ENCODE results near the gene S1PR5.
"Not testable (repeated sequence)": the region's sequence is repeated elsewhere in the genome, so short reads cannot be mapped to it uniquely, and the experiment has no call there.

The S1PR5 gene

DNA sequence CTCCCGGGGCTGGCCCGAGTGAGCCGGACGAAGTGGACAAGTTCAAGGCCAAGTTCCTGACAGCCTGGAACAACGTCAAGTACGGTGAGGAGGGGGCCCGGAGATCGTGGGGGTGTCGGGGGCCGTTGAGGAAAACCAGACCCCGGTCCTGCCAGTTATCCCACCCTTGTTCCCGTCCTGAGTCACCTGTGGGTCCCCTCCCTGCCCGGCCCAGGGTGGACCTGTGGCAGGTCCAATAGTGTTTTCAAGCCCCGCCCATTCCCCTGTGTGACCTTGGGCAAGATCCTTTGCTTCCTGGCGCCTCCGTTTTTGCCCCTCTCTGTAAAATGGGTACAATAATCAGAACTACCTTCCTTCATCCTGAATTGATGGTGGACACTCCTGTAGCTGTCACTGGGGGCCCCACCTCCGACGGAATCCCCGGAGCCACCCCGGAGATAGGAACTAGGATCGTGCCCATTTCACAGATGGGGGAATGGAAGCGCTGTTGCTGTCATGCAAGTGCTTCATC lies 27.1 kb upstream of the S1PR5 start:
- DNase-seq, result no peak

DNA sequence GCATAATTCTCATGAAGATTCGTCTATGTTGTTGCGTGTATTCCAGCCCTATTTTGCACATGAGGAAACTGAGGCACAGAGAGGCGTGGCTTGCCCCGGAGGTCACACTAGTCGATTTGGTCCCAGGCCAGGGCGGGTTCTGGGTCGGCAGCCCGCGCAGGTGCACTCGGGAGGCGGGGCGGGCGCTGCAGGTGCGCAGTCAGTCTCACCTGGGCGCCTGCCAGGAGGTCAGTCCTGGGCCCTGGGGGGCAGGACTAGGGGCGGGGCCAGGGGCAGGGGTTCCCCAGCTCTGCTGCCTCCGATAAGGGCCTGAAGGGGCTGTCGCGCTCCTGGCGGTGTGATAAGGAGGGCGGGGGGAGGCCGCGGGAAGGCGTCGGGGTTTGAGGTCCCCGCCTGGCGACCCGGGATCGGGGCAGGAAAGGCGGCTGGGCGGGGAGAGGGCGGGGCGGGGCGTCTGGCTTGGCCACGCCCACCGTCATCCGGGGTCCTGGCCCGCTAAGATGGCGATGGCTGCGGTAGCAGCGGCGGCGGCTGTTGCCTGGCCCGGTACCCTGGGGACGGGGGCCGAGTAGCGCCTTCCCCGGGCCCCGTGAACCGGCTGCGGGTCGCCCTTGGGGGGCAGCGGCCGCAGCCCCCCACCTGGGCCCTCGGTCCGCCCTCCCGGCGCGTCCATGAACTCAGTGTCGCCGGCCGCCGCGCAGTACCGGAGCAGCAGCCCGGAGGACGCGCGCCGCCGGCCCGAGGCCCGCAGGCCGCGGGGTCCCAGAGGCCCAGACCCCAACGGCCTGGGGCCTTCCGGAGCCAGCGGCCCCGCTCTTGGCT lies 26.4 kb upstream of the S1PR5 start, which contains the start of gene ATG4D:
Gene ATG4D, plus strand, starts transcription at position 485 of the 822 bp plus-strand sequence. Its CDS starts 187 bp downstream, at position 672.
- DNase-seq, result peak; percentile 87

DNA sequence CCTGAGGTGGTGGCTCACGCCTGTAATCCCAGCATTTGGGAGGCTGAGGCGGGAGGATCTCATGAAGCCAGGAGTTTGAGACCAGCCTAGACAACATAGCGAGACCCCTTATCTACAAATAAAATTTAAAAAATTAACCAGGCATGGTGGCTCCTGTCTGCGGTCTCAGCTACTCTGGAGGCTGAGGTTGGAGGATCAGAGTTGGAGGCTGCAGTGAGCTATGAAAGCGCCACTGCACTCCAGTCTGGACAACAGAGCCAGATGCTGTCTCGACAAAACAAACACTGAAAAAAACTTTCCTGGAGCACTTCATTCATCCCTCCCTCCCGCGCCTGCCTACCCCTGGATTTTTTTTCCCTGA lies 25.8 kb upstream of the S1PR5 start:
- no peak for DNase-seq

DNA sequence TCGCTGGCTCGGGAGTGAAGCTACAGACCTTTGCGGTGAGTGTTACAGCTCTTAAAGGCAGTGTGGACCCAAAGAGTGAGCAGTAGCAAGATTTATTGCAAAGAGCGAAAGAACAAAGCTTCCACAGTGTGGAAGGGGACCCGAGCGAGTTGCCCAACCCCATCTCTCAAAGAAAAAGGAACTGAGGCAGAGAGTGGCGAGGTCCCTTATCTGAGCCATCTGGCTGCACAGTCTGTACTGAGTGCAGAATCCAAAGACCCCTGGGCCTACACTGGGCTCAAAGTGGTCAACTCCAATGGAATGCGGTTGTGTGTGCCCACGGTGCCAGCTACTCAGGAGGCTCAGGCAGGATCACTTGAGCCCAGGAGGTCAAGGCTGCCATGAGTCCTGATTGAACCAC lies 21.8 kb upstream of the S1PR5 start:
- not testable (repeated sequence) for DNase-seq

DNA sequence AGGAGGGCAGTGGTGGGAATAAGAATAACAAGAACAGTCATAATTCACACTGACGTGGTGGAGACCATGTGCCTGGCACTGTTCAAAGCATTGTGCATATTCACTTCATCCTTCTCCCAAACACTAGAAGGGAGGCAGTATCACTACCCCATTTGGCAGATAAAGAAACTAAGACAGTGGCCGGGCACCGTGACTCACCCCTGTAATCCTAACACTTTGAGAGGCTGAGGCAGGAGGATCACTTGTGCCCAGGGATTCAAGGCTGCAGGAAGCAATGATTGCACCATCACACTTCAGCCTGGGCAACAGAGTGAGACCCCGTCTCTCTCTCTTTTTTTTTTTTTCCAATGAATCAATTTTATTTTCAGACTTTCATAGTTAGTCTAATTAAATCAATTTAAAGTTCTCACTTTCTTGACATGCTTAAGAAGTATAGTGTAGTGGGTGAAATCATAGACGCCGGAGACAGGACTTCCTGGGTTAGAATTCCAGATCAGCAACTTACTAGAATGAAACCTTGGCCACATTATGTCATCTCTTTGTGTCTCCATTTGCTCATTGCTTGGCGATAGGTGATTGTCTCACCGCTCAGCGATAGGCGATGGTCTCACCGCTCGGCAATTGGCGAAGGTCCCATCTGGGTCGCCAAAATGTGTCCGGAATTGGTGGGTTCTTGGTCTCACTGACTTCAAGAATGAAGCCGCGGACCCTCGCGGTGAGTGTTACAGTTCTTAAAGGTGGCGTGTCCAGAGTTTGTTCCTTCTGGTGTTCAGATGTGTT lies 21.1 kb upstream of the S1PR5 start:
- no peak for DNase-seq

DNA sequence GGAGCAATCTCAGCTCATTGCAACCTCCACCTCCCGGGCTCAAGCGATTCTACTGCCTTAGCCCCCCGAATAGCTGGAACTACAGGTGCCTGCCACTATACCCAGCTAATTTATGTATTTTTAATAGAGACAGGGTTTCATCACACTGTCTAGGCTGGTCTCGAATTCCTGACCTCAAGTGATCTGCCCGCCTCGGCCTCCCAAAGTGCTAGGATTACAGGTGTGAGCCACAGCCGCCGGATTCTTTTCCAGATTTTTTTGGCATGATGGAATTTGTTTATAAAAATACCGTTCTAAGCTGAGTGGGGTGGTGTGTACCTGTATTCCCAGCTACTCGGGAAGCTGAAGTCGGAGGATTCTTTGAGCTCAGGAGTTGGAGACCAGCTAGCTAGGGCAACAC lies 20.4 kb upstream of the S1PR5 start:
- DNase-seq, result no peak

DNA sequence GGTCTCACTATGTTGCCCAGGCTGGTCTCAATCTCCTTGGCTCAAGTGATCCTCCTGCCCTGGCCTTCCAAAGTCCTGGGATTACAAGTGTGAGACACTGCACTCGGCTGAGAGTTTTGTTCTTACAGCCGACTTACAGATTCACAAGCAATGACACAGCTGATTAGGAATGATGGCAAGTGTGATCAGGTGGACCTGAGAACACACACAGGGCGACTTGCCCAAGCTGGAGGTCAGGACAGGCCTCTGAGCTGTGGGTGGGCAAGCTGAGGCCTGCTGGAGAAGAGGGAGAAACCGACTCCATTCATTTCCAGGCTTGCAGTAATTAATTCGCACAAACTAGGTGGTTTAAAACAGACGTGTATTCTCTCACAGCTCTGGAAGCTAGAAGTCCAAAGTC lies 18.4 kb upstream of the S1PR5 start:
- DNase-seq, result no peak

DNA sequence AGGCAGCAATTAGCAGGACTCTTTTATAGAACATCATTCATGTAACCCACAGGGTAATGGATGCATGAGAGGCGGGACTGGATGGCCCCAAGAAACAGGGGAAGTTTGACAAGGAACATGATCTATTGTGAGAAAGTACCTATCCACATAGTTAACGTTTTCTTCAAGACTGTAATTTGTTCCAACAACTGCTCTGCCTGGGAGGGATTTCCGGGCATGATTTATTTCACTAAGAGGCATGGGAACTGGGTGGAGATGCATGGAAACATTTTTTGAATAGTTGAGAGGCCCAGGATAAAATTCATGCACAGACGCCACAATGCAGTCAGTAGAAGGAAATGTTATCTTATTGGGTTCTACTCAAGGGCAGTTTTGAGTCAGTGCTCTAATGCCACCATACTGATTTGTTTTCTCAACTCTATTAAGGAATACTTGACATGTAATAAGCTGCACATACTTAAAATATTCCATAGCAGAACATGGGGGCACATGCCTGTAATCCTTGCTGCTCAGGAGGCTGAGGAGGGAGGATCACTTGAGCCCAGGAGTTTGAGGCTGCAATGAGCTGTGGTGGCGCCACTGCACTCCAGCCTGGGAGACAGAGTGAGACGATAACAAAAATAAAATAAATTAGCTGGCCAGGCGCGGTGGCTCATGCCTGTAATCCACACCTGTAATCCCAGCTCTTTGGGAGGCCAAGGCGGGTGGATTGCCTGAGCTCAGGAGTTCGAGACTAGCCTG lies 16.6 kb upstream of the S1PR5 start:
- no peak for DNase-seq

DNA sequence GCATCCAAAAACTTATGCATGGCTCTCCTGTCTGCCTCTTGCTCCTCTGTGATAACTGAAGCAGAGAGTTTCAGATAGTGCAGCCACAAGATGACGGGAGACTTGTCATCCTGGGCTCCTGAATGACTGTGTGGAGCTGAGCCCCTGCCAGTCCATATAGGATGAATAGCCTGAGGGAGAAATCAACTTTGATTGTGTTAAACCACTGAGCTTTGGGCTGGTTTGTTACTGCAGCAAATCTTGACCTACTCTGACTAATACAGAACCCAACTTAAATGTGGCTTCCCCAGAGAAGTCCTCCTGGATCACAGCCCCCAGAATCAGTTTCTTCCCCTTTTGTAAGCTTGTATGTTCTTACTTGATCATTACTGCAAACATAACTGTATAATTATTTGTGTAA lies 15.2 kb upstream of the S1PR5 start:
- DNase-seq, result no peak

DNA sequence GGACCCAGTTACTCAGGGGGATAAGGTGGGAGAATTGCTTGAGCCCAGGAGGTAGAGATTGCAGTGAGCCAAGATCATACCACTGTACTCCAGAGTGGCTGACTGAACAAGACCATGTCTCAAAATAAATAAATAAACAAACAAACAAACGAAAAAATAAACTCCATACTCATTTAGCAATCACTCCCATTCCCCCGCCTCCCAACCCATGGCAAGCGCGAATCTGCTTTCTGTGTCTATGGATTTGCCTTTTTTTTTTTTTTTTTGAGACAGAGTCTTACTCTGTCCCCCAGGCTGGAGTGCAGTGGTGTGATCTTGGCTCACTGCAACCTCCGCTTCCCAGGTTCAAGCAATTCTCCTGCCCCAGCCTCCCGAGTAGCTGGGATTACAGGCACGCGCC lies 9.6 kb upstream of the S1PR5 start:
- DNase-seq, result not testable (repeated sequence)

DNA sequence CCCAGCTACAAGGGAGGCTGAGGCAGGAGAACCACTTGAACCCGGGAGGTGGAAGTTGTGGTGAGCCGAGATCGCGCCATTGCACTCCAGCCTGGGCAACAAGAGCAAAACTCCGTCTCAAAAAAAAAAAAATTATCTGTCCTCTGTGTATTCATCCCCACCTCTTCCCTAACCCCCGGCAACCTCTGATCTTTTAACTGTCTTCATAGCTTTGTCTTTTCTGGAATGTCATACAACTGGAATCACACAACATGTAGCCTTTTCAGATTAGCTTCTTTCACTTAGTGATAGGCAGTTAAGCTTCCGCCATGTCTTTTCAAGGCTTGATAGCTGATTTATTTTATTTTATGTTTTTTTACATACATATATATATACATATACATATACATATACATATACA lies 8.4 kb upstream of the S1PR5 start:
- DNase-seq, result no peak

DNA sequence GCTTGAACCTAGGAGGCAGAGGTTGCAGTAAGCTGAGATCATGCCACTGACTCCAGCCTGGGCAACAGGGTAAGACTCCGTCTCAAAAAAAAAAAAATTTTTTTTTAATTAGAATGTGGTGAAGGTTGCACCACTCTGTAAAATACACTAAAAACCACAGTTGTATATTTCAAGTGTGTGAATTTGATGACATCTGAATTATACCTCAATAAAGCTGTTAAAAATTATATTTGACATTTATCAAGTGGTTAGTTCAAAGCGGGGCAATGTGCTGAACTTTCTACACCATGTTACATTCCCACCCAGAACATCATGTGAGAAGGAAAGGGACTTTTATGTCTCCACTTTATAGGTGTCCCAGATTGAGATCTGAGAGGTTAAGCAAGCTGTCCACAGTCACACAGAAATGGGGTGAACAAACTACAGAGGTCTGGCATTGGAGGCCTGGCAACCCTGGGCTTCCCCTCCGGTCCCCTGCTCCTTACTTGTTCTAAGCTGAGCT lies 5.9 kb upstream of the S1PR5 start:
- DNase-seq, result no peak

DNA sequence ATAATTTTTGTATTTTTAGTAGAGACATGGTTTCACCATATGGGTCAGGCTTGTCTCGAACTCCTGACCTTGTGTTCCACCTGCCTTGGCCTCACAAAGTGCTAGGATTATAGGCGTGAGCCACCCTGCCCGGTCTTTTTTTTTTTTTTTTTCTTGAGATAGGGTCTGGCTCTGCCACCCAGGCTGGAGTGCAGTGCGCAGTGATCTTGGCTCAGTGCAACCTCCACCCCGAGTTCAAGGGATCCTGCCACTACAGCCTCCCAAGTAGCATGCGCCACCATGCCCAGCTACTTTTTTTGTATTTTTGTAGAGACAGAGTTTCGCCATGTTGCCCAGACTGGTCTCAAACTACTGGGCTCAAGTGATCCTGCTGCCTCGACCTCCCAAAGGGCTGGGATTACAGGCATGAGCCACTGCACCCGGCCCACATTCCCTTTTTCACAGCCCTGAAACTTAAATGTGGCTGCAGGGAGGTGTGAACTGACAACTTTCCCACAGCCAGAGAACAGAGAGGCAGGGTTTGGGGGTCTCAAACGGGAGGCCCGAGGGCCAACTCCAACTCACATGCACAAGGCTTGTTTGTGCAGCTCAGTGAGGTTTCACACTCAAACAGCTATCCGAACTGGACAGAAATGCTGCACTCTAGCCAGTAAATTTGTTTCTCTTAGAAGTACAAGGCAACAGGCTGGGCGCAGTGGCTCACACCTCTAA lies 4.4 kb upstream of the S1PR5 start:
- DNase-seq, result no peak

DNA sequence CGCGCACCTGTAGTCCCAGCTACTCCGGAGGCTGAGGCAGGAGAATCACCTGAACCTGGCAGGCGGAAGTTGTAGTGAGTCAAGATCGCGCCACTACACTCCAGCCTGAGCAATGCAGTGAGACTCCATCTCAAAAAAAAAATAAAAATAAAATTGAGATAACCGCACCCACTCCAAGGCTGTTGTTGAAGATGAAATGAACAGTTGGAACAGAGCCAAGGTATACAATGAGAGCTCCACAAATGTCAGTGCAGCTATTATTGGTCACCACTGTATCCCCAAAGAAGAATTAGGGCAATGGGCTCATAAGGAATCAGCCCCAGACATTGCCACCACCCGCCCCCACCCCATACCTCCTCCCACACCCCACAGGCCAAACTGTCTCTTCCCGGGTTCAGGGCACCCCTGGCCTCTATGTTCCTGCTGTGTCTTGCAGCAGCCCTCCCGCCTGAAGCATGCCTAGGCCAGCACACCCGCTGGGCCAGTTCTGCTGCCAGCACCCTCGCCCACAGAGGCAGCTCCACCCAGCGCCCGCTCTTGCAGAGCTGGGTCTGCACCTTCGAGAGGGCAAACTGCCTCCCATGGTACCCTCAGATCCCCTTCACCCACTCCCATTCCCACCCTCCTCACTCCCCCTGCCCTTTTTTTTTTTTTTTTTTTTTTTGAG lies 3.5 kb upstream of the S1PR5 start:
- no peak for DNase-seq

DNA sequence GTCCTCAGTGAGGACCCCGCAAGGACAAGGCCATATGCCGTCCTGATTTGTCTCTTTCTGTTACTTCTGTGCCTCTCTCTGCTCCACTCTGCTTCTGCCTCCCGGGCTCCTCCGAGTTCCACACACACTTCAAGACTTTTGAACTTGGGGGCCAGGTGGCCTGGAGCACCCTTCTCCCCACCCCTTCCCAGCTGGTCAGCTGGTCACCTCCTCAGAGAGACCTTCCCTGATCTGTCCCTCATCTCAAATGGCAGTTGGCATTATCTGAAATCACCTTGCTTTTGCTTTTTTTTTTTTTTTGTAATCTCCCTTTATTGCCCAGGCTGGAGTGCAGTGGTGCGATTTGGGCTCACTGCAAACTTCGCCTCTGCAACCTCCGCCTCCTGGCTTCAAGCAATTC lies 2.2 kb upstream of the S1PR5 start:
- no peak for DNase-seq

DNA sequence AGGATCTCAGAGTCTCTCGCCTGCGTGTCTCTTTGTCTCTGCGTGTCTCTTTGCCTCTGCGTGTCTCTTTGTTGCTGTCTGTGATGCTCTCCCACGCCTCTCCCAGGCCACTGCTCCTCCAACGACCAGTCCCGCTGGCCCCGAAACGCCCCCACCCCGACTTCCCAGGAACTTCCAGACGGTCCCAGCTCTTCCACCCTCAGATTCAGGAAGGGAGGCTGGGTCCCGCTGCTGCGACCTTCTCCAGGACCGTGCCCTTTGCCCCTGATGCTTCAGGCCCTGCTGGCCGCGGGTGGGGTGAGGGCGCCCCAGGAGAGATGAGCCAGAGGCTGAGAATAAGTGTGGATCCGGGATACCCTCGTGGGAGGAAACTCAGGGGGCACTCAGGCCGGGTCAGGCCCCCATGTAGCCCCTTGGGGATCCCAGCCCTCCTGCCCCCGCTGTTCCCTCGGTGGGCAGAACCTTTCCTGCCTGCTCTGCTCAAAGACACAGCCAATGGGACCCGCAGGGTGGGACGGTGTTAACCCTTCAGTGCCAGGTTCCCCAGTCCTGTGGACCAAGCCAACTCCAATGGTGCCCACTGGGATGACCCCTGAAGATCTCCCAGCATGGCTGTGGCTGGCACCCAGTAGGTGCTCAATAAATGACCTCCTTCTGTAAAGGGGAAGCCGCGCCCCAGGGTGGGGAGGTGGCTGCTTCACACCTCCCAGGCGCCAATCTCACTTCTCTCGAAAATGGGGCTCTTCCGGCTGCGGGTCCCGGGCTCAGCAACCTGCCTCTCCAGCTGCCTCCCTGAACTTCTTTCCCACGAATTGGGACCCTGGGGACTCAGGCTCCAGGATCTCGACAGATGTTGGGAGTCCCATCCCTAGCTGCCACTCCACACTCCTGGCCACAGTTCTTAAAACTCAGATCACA lies 1.5 kb upstream of the S1PR5 start:
- DNase-seq, result no peak

DNA sequence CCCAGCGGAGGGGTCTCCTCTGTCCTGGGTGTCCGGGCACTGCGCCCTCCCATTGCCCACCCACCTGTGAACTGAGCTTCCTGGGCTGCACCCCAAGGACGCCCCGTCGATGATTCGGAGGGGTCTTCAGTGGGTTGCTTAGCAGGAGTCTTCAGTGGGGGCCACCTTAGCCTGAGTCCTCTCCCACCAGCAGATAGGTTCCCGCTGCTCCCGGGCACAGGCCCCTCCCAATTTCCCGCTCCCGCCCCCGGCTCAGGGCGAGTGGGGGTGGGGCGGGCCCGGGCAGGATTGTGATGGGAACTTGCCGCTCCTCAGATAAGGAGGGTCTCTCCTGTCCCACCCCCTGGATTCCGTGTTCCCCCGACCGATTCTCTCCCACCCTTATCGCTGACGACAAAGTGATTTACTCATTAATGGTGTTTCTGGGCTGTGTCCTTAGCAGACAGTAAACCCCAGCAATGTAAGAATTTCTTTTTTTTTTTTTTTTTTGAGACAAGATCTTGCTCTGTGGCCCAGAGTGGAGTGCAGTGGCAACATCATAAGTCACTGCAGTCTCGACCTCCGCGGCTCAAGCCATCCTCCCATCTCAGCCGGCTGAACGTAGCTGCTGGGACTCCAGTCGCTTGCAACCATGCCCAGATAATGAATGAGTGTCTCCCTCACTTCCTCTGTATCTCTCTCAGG lies 655 bp upstream of the S1PR5 start:
- DNase-seq, result peak; percentile 80

DNA sequence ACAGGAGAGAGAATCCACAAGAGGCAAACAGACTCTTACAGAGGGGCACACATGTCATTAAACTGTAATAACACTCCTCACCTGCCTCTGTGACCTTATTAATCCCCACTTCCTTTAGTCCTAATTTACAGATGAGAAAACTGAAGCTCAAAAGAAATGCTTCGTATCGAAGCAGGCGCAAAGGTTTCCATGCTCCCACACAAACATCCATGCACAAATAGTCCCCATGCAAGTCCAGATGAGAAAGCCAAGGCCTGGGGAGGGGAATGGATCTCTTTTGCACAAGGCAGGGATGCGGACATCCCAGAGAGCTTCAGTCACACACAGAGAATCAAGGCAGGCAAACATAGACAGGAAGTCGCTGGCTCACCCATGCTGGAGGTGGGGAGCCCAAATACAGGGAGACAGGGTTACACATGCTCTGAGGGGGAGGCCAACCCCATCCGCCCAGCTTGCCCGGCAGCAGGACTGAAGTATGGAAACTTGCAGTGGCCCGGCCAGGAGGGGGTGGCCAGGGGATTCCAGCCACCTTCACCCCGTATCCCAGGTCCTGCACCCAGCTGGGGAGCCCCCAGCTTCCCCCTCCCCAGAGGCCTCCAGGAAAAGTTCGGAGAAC lies 468 bp downstream of the S1PR5 start:
- no peak for DNase-seq

DNA sequence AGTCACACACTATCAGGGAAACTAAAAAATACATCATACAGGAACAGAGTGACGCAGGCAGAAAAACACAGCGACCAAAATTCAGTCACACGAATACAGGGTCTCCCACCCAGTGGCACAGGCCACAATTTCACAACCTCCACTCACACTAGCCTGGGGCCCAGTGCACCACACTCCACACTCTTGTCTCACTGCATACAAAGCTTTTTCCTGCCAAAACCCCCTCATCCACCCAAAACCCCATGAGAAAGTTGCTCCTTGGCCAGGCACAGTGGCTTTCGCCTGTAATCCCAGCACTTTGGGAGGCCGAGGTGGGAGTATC lies 1.2 kb downstream of the S1PR5 start:
- no peak for DNase-seq

Measured in islet precursor cell (in vitro differentiated cells).